ENCODE results near the gene DDX10.

Gene DDX10

DNA sequence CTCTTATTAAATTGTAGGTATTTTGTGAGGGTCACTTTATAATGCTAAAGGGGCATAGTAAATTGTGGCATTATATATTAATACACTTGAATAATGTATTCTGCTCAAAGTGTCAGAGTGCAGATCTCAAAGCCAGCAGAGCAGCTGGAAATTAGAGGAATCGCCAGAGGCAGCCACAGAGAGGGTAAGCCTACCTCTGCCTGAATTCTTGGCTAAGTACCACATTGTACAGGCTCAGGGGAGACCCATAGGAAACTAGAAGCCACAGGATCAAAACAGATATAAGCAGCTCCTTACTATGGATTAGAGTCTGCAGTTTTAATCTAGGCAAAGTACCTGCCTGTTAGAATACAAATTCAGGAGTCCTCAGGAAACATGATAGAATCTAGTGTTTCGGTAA, 249.3 kb downstream of the DDX10 start:
- no peak for DNase-seq

DNA sequence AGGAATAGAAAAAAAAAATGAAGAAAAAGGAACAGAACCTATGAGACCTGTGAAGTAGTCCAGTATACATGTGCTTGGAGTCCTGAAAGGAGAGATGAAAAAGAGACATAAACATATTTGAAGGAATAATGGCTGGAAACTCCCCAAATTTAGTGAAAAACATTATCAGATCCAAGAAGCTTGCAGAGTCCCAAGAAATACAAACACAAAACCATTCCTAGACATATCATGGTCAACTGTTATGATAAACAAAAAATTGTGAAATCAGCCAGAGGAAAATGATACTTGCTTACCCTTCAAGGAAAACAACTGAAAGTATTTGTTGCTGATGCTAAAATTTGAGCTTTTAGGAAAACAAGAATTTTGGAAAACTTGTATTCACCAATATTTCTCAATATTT, 250.1 kb downstream of the DDX10 start:
- no peak for DNase-seq

DNA sequence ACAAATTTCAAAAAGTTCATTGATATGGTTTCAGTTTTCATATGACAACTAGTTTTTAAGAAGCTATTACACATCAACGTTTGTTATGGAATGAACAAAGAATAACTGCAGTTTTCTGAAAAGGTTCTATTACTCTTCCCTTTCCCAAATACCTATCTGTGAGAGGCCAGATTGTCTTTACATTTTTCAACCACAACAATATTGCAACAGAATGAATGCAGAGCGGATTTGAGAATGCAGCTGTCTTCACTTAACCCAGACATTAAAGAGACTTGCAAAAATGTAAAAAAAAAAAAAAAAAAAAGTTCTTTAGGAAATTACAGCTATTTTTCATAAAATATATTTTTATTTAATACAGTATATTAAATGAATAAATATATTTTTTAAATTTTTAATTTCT, 250.8 kb downstream of the DDX10 start:
- no peak for DNase-seq

DNA sequence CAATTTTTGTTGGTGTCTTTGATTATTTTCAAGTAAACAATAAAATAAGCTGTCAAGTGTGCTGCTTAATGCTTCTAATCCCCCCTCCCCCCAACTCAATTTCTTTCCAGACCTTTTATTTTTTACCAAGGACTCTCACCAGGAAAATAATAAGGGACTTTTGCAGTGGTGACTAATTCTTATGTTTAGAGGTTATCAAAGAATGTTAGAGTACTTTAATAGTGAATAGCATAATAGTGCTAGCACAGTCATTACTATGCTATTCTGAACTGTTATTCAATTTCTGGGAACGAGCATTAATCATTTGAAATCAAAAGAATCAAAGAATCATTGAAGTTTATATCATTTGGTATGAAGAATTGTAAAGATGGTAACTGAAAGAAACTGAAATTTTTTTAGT, 251.4 kb downstream of the DDX10 start:
- DNase-seq: no peak

DNA sequence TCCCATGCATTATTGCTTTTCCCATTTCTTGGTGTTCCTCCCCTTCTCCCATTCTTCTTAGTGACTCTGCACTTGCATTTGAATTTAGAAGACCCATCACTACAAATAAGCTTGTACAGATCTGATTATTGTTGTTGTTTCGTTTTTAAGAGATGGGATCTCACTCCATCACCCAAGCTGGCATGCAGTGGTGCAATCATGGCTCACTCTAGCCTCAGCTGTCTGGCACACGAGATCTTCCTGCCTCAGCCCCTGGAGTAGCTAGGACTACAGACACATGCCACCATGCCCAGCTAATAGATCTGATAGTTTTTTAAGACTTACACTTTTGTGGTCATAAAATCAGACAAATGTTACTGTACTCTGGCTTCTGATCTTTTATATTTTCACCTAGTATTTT, 252.1 kb downstream of the DDX10 start:
- no peak for DNase-seq

DNA sequence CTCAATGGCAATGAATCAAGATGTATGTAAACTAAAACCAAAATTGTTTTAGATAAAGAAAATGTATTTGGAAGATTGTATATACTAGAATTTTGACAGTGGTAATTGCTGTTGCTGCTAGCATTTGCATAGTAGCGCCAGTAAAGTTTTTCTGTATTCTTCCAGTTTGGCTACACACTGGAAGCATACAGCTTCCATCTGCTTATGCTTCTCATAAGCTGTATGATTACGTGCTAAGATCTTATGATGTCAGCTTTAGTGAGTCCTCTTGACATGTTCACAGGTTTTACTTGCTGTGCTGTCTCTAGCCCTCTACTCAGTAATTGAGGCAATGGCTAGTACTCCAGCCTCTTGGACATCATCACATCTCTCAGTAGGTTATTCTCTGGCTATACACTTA, 256.3 kb downstream of the DDX10 start:
- no peak for DNase-seq

DNA sequence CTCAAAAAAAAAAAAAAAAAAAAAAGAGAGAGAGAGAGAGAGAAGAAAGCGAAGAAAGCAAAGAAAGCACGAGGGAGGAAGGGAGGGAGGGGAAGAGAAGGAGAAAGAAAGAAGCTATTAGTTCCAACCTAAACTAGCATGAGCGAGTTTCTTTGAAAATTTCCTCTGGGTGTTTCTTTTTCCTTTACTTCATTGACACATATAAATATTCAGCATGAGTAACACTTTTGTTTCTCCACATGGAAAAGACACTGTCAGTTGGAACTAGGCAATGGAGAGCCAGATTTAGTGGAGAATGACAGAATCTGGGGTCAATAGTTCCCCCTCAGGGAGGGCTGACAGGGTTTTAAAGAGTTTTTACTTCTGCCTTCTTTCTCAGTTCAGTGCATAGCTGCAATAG, 257.4 kb downstream of the DDX10 start:
- DNase-seq: no peak

DNA sequence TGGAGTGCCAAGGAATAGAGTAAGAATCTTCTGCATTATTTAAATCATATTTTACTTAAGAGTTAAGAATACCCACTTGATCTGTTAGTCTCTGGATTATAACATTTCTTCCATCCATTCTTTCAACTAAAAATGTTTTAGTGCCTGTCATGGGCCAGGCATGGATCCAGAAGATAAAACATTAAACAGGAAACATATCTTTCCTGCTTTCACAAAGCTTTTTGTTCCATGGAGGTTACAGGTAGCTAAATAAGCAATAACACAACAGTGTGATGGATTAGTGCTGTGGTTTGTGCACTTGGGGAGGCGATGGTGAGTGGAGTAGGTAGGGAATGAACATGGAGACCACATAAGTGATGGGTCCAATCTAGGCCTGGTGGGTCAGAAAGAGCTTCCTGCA, 258.5 kb downstream of the DDX10 start:
- DNase-seq: no peak

DNA sequence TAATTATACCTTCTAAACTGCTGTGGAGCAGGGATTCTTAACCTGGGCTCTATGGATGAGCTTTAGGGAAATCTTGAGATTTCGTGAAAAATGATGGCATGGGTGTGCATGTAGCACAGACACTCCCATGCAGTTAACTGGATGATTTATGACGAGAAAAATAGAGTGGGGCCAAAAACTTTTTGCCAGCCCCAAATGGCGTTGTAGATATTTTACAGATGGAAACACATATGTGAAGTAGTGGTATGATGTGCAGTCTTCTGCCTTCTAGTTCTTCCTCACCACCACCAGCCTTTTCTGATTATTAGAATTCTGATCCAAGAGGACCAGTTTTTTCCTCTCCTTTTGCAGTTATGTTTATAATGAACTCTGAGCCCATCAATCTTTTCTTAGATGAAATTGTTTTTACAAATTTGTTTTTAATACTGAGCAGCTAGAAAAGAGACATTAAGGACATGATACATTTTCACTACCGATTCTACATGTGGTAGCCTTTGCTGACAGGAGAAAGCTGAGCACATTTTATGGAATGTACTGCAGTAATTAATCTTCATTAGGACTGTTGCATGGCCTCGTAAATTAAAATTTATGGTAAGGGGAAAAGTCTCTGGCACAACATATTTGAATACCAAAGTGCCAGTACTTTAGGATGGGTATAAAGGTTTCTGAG, 261.4 kb downstream of the DDX10 start:
- no peak for DNase-seq

DNA sequence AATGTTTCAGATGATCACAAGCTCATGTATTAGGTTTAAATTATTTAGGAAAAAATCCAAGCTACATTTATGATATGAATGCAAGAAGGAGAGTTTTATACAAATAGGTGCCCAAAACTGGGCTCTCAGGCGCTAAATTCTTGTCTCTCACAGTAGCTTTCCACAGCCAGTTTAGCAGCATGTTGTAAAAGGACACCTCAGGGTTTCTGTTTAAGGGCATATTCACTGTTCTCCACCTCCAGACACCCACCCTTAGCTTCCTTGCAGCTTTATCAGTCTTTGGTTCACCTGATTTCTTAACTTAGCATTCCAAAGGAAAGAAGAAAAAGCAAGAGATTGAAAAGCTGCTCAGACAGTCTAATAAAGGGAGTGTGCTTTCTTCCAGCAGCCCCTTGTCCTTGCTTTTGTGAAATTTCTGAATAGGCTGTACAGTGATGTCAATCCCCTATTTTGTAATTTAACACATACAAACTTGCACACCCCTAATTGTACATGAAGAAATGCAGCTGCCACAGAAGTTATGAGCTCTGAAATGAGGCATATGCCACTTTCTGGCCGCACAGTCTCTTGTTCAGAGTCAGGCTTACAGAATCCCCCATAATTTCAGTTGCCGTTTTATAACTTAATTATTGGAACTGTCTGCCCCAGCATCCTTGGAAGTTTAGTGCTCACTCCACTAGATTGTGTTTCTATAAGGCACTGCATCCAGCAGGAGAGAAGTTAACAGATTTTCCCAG, 262.1 kb downstream of the DDX10 start:
- DNase-seq: no peak

DNA sequence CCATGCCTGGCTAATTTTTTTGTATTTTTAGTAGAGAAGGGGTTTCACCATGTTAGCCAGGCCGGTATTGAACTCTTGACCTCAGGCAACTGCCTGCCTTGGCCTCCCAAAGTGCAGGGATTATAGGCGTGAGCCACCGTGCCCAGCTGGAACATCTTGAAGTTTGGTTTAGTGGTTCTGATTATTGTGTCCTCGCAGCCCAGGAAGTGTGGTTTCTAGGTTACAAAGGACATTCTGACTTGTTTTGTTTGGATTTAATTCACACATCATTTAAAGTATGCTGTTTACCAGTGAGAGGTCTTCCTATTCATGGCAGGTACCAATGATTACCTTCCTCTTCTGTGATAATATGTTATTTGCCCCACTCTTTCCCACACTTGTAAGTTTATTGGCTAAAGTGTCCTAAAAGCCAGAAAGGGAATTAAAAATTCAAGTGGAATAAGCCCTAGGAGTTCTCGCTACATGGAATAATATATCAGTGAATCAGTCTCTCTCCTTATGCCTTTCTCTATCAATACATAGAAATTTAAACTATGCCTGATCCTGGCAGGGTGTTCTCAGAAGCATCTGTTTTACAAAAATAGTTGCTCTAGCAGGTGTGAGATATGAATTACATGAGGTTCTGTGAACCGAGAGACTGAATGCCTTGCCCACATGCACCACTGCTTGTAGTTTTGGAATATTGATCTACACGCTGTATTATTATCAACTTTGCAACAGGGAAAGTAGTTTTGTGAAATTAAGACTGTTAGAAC, 263.1 kb downstream of the DDX10 start:
- no peak for DNase-seq

DNA sequence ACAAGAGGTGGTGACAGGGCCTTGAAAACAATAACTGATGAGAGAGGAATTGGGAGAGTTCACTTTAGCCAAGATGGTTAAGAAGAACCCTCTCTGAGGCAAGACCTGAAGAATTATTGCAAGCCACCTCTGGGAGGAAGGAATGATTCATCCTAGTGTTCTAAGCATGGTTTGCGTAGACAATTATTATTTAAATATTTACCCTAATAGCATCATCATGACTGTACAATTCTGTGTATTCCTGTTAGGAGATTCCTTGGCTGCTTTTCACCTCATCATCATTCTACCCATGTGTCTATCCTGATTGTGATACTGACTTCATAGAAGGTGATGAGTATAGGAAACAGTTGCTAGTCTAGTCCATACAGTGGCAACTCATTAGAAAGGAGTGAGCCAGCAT, 264.4 kb downstream of the DDX10 start:
- no peak for DNase-seq

DNA sequence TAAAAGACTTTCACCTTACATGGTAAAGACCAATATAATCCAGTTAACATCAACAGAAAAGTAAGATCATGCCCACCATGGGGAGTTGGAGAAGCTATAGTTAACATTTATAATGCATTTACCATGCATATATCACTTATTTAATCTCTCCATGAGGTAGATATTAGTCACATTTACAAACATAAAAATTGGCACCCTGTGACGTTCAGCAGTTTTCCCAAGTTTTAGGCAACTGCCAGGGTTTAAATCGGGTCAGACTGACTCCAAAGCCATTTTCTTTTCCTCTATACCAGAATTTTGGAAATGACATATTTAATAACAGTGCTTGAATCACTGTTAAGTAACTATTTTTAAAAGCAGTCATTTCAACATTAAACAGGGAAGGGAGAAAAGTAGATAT, 266.3 kb downstream of the DDX10 start:
- DNase-seq: no peak

DNA sequence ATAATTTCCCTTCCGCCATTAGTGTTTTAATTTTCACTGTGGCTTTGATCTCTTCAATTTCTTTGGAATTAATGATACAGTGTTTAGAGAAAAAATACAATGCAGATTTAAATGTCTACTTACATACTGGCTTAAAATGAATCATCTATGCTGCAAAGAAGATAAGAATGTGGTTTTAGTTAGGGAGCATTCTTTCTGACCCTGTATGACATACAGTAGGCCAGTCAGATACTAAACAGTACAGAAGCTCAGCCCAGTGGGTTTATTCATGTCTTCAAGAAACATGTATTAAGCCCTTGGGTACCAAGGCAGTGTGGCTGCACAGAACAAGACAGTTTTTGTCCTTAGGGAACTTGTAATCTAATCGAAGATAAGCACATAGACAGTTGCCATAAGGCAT, 268.8 kb downstream of the DDX10 start:
- no peak for DNase-seq

DNA sequence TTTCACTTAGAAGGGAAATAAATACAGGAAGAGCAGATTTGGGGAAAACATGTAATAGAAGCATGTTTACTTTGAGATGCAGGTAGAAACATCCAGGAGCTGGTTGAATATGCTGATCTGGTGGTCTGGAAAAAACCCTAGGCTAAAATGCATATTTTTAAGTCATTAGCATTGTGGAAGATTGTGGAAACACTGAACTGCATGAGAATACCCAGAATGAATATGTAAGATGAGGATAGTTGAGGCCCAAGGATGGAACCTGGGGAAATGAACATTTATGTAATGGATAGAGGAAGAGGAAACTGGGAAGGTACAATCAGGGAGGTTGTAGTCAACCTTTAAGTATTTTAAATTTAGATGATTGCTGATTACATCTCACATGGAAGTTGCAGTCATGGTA, 269.4 kb downstream of the DDX10 start:
- DNase-seq: no peak

DNA sequence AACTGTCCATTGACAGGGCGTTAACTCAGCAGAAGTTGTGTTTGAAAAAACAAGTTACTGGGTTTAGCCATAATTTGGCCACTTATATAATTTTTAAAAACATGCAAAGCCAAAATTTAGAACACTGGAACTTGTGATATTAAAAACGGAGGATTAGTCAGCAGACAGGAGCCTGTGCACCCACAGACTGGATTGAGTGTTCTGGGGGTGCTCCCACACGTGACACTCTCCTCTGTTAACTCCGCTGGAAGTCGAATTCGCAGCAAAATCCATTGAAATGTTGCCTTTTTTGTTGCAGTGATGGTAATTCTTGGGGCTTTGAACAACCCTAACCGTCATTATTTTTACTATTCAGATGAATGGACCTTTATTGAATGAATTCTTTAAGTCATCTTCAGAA, 269.8 kb downstream of the DDX10 start:
- DNase-seq: no peak

DNA sequence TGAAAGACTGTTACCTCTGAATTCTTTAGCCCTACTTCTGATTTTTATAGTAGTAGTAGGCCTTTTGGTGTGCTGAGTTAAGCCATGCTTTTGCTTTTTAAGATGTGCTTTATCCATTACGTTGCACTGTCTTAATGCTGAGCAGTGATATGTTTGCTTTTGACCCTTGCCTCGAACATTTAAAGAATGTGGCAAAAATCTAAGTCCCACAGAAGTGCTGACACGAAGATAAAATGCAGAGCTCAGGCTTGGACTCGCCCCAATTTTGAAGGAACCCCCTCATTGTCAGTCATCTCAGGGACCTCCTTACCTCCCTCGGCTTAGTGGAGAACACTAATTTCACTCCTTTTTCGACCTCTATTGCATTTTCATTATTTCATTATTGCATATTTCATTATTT, 272.9 kb downstream of the DDX10 start:
- no peak for DNase-seq

DNA sequence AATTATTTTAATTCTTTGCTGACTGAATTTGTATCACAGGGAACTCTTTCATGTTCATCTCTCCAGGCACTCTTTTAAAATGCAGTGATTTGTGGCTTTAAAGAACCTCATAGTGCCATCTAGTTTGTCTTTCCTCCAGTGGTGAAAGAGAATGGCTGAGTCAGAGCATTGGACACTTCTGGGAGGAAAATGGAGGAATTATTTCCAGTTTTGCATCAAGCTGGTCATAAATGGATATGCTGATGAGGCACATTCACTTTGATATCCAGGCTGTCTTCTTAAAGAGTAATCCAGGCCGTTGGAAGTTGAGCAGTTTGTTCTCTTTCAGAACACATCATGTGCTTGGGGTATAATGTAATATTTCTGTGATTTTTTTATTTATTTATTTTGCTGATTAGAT, 273.7 kb downstream of the DDX10 start:
- DNase-seq: no peak

DNA sequence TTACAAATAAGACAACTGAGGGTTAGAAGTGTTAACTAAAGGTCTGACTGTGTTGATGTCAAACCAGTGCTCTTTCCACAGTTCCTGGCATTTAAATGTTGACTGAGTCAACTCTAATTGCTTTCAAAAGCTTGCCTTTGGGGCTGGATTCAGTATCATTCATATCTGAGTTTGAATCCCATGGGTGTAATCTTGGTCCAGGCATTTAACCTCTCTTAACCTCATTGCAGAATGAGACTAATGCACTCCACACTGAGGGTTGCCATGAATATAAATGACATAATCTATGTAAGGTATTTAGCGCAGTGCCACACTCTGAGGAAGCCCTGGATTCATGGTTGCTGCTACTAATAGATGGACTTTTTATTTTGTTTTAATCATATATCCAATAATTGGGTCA, 274.3 kb downstream of the DDX10 start:
- no peak for DNase-seq

DNA sequence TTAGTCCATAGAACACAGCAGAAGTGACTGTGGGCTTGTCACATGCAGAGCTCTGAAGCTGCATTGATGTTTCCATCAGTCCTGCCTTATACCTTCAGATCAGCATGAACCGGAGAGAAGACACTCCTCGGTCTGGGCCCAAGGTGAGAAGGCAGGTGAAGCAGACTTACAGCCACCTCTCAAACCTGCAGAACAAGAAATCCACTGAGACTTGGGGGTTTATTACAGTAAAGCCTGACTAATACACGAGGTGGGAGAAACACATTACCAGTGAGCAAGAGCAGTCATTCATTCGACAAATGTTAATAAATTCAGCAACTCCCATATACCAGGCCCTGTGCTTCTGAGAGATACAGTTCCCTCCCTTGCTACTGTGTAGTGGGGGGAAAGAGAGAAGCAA, 279.0 kb downstream of the DDX10 start:
- DNase-seq: no peak

DNA sequence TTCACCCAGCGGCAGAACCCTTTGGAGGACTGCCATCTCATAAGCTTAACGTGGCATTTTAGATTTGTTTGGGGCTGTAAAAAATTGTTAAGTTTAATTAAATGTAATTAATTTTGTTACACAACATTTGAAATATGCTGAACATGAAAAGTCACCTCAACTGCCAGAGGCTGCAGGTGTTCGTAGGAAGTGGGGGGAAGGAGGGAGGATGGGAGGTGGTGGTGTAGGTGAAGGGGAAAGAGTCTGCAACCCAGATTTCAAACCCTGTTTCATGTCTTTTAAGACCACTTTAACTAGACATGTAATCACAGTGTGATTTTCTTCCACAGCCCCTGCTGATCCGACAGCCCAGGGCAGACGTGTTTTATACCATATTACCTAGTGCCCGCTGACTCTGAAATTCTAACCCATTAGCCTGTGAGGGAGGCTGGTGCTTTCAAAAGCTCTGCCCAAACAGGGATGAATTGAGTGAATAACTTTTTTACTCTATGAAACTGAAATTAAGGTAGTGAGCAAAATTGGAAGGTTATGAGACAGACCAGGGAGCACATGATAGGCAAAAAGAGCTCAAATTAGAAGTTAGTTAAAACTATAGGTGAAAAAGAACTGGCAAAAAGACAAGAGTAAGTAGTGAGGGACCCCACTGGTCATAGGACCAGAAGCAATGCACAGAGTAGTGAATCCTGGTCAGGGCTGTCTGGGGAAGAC, 279.8 kb downstream of the DDX10 start:
- no peak for DNase-seq

DNA sequence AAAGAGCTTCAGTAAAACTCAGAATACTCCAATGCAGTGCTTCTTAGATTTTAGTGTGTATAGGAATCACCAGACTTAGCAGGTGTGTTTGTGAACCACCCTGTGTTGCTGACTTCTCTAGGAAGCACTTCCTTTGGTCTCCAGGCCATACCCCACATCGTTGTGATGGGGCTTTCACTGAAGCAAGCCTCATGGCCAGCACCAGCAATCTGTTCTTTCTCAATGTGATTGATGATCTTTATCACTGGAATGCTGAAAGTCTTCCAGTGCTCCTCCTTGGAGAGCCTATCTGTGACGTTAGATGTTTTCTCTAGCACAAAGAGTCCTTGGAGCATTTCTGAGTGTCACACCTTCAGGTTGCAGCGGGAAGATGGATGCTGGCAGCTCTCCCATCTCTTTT, 280.5 kb downstream of the DDX10 start:
- DNase-seq: no peak

Measured in hippocampal formation (tissue), 2 donors.